ENCODE results near the gene CACNB2. TPM values are rescaled to one million over a fixed set of nuclear protein-coding genes. Genes with fewer than 3 reads are reported as not detected.

Gene CACNB2
- total and polyA plus RNA-seq, 2 donors (not counting 3 experiments of a cell fraction or from before 2014, with no cell fraction given) = not detected

DNA sequence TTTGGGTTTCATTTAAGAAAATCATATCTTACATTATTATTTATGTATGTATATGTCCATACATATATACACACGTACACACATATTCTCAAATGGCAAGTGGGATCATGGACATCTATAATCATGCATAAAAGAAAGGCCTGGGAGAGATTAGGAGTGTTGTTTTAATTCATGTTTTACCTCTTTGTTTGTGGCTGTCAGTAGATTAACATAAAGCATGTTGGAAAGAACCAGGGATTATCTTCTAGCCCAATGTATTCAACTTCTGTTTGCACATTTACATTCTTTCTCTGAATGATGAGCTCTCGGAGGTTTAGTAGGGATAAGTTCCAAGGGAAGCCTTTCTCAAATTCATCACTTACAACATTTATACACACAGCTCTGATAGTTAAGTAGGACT is 319.8 kb downstream of the CACNB2 start:
- no peaks in the 10 kb centered on the region for H3K9me1 ChIP-seq (replicated peaks; ENCODE audit: control insufficient read depth, extremely low read depth, insufficient read depth, low read length)
- no peak for FAIRE-seq
- H3K9me3 ChIP-seq (replicated peaks; ENCODE audit: control insufficient read depth, insufficient read depth, low read length) = no peaks in the 10 kb centered on the region
- H3K4me2 ChIP-seq (ENCODE audit: insufficient read depth, low read length) = no peak overlapping the region
- no peaks in the 10 kb centered on the region for H3K36me3 ChIP-seq (ENCODE audit: control insufficient read depth in 2 of 2, extremely low read depth in 1 of 2, insufficient read depth in 2 of 2, low read length in 2 of 2)
- ChIA-PET POLR2A (no interaction called here), CTCF (no interaction called here)
- no peaks in the 10 kb centered on the region for H3K4me1 ChIP-seq (ENCODE audit: control insufficient read depth, extremely low read depth, insufficient read depth, low read length)
- TF ChIP-seq JUN (IDR thresholded peaks at IDR 0.05; ENCODE audit: borderline replicate concordance, insufficient read depth, insufficient read length, low read depth) = no peak
- TF ChIP-seq EZH2 (IDR thresholded peaks at IDR 0.05; ENCODE audit: borderline replicate concordance, low read depth, low read length, severe bottlenecking) = no peak
- TF ChIP-seq, protein P1, sequence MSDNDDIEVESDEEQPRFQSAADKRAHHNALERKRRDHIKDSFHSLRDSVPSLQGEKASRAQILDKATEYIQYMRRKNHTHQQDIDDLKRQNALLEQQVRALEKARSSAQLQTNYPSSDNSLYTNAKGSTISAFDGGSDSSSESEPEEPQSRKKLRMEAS (IDR thresholded peaks at IDR 0.05; ENCODE audit: insufficient read depth, insufficient read length) = no peak
- TF ChIP-seq, protein P2, sequence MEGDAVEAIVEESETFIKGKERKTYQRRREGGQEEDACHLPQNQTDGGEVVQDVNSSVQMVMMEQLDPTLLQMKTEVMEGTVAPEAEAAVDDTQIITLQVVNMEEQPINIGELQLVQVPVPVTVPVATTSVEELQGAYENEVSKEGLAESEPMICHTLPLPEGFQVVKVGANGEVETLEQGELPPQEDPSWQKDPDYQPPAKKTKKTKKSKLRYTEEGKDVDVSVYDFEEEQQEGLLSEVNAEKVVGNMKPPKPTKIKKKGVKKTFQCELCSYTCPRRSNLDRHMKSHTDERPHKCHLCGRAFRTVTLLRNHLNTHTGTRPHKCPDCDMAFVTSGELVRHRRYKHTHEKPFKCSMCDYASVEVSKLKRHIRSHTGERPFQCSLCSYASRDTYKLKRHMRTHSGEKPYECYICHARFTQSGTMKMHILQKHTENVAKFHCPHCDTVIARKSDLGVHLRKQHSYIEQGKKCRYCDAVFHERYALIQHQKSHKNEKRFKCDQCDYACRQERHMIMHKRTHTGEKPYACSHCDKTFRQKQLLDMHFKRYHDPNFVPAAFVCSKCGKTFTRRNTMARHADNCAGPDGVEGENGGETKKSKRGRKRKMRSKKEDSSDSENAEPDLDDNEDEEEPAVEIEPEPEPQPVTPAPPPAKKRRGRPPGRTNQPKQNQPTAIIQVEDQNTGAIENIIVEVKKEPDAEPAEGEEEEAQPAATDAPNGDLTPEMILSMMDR (IDR thresholded peaks at IDR 0.05; ENCODE audit: extremely low read depth in 1 of 2, insufficient read depth in 1 of 2, low read depth in 1 of 2, low read length in 2 of 2) = no peak
- no peak for TF ChIP-seq MYC (IDR thresholded peaks at IDR 0.05; ENCODE audit: low read depth, low read length)
- no peaks in the 10 kb centered on the region for H3K79me2 ChIP-seq (ENCODE audit: control insufficient read depth, insufficient read depth, low read length)
- dilution Hi-C loops (cut with MboI; ENCODE audit: extremely low pct_ligation_motif_present, low sequenced_read_pairs) = no loop called here
- no peak overlapping the region for H2AFZ ChIP-seq (ENCODE audit: low read depth, low read length)
- no peak overlapping the region for H3K27ac ChIP-seq (ENCODE audit: insufficient read depth, low read depth, low read length)
- DNase-seq (ENCODE audit: low read depth, low spot score) = no peak
- no peak overlapping the region for H3K9ac ChIP-seq (replicated peaks; ENCODE audit: extremely low read depth, insufficient read depth, low read length)
- H4K20me1 ChIP-seq (replicated peaks; ENCODE audit: control insufficient read depth, extremely low read depth, insufficient read depth, low read length) = no peaks in the 10 kb centered on the region
- H3K4me3 ChIP-seq (replicated peaks in 1 of 3; ENCODE audit: insufficient read depth in 1 of 3, low read depth in 1 of 3, low read length in 3 of 3) = no peak overlapping the region
- H3K27me3 ChIP-seq (ENCODE audit: control insufficient read depth in 2 of 2, insufficient read depth in 2 of 2, low read length in 2 of 2) = no peaks in the 10 kb centered on the region
- intact Hi-C loops (cut with micrococcal nuclease) = no loop called here
- no TSS peak for BruUV-seq (replicated peaks)

DNA sequence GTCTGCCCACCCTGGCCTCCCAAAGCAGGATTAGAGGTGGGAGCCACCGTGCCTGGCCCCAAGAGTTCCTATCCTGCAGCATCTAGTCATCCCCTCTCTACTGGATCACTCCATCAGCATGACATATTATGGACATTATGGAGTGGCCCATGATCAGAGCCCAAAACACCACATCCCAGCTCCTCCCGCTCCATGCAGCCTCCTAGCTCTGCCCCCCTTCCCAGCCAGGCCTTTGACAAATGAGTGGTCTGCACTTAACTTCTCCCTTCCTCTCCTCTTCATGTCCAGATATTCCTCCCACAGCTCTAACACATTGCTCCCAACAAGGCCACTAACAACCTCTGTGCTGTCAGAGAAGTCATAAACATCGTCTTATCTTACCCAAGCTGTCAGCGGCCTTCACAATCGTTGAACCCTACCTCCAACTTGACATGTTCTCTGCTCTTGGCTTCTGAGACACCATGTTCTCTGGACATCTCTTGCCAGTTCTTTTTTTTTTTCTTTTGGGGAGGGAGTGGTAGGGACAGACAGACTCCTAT is 323.5 kb downstream of the CACNB2 start:
- dilution Hi-C loops (cut with MboI; ENCODE audit: extremely low pct_ligation_motif_present, low sequenced_read_pairs) = no loop called here
- Histone ChIP-seq H4K20me1 (replicated peaks; ENCODE audit: control insufficient read depth, extremely low read depth, insufficient read depth, low read length) (no peaks in the 10 kb centered on the region), H3K4me2 (ENCODE audit: insufficient read depth, low read length) (no peak overlapping the region), H2AFZ (ENCODE audit: low read depth, low read length) (no peak overlapping the region), H3K9me1 (replicated peaks; ENCODE audit: control insufficient read depth, extremely low read depth, insufficient read depth, low read length) (no peaks in the 10 kb centered on the region), H3K27ac (ENCODE audit: insufficient read depth, low read depth, low read length) (no peak overlapping the region), H3K9ac (replicated peaks; ENCODE audit: extremely low read depth, insufficient read depth, low read length) (no peak overlapping the region), H3K9me3 (replicated peaks; ENCODE audit: control insufficient read depth, insufficient read depth, low read length) (no peaks in the 10 kb centered on the region), H3K27me3 (ENCODE audit: control insufficient read depth in 2 of 2, insufficient read depth in 2 of 2, low read length in 2 of 2) (no peaks in the 10 kb centered on the region), H3K4me1 (ENCODE audit: control insufficient read depth, extremely low read depth, insufficient read depth, low read length) (no peaks in the 10 kb centered on the region), H3K4me3 (replicated peaks in 1 of 3; ENCODE audit: insufficient read depth in 1 of 3, low read depth in 1 of 3, low read length in 3 of 3) (no peak overlapping the region), H3K36me3 (ENCODE audit: control insufficient read depth in 2 of 2, extremely low read depth in 1 of 2, insufficient read depth in 2 of 2, low read length in 2 of 2) (no peaks in the 10 kb centered on the region), H3K79me2 (ENCODE audit: control insufficient read depth, insufficient read depth, low read length) (no peaks in the 10 kb centered on the region)
- intact Hi-C loops (cut with micrococcal nuclease) = no loop called here
- TF ChIP-seq, protein P1 (IDR thresholded peaks at IDR 0.05; ENCODE audit: insufficient read depth, insufficient read length) = no peak
- TF ChIP-seq, protein P2 (IDR thresholded peaks at IDR 0.05; ENCODE audit: extremely low read depth in 1 of 2, insufficient read depth in 1 of 2, low read depth in 1 of 2, low read length in 2 of 2) = no peak
- TF ChIP-seq FOS (IDR thresholded peaks at IDR 0.05; ENCODE audit: borderline replicate concordance, insufficient read depth, low read length) = no peak
- no peak for TF ChIP-seq JUN (IDR thresholded peaks at IDR 0.05; ENCODE audit: borderline replicate concordance, insufficient read depth, insufficient read length, low read depth)
- no peak for TF ChIP-seq GATA2 (IDR thresholded peaks at IDR 0.05; ENCODE audit: insufficient read depth, insufficient read length, low read depth, low read length)
- no peak for TF ChIP-seq POLR2A (IDR thresholded peaks at IDR 0.05; ENCODE audit: low read depth, low read length)
- no peak for TF ChIP-seq EZH2 (IDR thresholded peaks at IDR 0.05; ENCODE audit: borderline replicate concordance, low read depth, low read length, severe bottlenecking)
- no peak for TF ChIP-seq MYC (IDR thresholded peaks at IDR 0.05; ENCODE audit: low read depth, low read length)
- BruUV-seq (replicated peaks) = no TSS peak
- DNase-seq (ENCODE audit: low read depth, low spot score) (no peak), FAIRE-seq (no peak)
- POLR2A ChIA-PET = no interaction called here
- CTCF ChIA-PET = no interaction called here

Measured in endothelial cell of umbilical vein (primary cell).